ENCODE data around the gene ERFL.

Gene ERFL
- 1.7 reads per million in 2 donors for total RNA-seq

DNA sequence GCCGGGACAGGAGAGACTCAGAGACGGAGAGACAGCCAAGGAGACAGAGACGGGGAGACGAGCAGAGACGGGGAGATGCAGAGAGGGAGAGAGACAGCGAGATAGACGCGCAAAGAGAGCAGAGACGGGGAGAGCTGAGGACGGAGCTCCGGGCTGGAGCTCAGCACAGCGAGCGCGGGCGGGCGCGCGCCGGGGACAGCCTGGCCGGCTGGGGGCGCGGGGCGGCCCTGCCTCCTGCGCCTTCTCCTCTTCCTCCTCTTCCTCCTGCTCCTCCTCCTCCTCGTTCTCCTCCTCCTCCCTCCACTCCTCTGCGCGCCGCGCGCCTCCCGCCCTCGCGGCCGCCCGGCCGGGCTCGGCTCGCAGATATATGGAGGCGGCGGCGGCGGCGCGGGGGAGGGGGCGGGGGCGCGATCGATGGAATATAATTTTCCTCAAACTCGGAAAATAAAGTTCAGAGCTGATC is at the start of gene ERFL:
Gene ERFL, minus strand, starts transcription at position 229 of the 463 bp plus-strand sequence. CDS start 15,530 bp downstream, outside the sequence.
- no peak for DNase-seq

DNA sequence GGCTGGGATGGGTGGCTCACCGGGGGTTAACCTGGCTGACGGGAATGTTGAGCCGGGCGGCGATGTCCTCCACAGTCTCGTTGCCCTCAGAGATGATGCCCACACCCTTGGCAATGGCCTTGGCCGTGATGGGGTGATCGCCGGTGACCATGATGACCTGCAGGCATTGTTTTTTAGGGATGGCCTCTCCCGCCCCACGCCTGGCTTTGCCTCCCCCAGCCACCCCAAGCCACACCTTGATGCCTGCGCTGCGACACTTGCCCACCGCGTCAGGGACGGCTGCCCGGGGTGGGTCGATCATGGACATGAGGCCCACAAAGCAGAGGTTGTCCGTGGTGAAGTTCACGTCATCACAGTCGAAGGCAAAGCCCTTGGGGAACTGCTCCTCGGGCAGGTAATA is 49.7 kb upstream of the ERFL start:
- DNase-seq, result no peak

DNA sequence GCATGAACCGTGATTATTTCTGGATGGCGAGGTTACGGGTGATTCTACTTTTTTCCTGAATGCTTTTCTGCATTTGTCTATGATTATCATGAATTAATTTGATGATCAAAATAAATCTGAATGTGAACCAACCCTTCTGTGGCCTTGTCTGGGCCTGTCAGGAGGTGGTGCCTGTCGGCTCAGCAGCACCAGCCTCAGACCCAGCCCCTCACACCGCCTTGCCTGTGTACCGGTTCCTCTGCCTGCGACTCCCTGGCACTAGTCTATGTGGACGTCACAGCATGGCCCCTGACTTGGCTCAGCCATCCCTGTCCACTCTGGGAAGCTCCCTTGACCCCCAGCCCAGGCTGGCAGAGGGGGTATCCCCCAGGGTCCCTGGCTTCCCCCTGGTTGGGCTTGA is 46.4 kb upstream of the ERFL start:
- DNase-seq, result no peak

GRCh38 chr19:41971363-41971762 is 43.1 kb upstream of the ERFL start:
- no peak for DNase-seq

GRCh38 chr19:41969772-41970458 is 41.7 kb upstream of the ERFL start:
- no peak for DNase-seq

- no peak for DNase-seq
These were observed 40.7 kb upstream of the ERFL start for GRCh38 chr19:41968751-41969595.

- no peak for DNase-seq
These were observed 39.0 kb upstream of the ERFL start for GRCh38 chr19:41967054-41967783.

GRCh38 chr19:41965106-41965505 is 36.9 kb upstream of the ERFL start:
- DNase-seq, result no peak

- no peak for DNase-seq
These were observed 32.7 kb upstream of the ERFL start for GRCh38 chr19:41960973-41961372.

GRCh38 chr19:41959056-41960053 is 31.1 kb upstream of the ERFL start, which contains the start of gene RABAC1:
Gene RABAC1 (minus strand): TSS chr19:41959321. CDS start chr19:41959292, 29 bp downstream.
- peak; percentile 83 for DNase-seq

DNA sequence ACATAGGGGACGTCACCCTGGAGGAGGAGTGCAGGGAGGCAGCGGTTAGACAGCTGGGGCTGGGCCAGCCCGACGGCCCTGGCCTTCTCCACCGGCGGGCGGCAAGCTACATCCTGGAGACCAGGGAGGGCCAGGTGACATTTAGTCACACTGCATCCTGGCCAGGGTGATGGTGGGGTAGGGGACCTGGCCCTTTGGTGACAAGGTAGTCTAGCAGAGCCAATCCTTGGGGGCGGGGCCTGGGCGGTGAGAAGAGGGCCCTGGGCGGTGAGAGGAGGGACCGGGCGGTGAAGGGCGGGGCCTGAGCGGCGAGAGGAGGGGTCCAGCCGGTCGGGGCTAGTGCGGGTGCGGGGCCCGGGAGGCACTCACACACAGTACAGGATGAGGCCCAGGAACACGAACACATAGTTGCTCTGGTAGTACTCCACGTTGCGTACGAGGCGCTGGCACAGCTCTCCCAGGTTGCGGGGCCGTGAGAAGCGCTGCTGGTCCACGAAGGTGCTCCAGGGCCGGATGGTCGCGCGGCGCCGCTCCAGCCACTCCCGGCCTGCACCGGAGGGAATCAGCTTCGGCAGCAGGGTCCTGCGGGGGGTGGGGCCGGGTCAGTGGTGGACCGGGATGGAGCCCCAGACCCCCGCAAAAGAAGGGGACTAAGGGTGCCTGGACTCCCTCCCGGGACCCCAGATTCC is 30.3 kb upstream of the ERFL start:
- peak; percentile 81 for DNase-seq

DNA sequence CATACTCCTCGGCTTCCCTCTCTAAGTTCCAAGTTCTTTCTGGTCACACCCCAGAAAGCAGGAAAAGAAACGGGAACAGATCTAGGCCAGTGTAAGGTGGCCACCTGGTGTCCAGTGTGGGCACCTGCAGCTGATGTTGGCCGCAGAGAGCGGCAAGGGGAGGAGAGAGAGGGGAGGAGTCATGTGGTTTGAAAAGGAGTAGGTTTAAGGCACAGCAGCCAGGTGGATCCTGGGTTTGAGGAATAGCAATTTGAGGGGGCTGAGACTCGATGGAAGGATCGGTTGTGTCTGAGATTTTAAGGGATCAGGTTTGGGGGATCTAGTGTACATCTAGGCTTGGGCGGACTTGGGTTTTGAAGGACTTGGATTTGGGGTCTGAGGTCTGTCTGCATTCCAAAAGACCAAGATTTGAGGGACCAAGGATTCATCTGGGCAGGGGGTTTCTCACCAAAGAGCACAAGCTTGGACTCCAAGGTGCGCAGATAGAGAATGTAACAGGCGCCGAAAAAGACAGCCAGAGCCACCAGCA is 29.7 kb upstream of the ERFL start:
- no peak for DNase-seq

DNA sequence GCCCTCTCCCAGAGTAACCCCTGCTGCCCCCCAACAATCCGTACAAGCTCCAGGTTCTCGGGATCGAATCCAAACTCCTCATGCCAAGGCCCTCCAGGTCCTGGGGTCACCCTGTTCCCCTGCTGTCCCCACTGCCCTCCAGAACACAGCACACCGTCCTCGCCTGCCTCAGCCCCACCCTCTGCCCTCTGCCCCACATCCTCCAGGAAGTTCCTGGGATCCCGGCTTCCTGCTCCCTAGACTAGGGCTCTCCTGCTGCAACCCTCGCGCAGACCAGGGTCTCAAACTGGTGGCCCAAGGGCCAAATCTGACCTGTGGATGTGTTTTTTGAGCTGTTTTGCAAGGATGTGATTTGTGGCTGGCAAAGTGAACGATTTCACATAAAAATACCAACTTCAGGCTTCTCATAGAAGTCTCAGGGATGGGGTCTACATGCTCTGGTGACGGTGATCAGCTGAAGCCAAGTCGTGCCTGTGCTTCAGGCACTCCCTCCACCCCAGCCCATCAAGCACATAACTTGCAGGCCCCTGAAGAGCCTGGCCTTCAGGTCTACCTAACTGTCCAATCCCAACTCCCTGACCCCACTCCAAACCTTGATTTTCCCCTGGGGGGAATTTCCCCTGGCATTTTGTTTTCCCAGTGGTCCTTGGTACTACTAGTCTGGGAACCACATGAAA is 29.1 kb upstream of the ERFL start:
- DNase-seq, result no peak

DNA sequence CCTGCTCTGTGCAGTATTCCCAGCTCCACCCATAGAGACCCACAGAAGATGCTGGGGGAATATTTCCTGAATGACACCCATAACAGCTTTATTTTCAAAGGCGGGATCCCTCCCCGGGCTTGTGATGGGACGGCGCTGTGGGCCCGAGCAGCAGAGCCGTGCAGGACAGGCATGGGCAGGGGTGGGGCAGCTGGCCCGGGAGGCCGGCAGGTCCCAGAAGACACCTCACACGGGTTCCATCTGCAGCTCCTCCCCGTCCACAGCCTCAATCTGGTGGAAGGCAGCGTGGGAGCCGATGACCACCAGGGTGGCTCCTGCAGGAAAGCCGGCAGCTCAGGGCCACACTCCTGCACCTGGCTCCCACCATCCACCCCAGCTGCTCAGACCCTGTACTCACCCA is 28.4 kb upstream of the ERFL start:
- DNase-seq, result no peak

DNA sequence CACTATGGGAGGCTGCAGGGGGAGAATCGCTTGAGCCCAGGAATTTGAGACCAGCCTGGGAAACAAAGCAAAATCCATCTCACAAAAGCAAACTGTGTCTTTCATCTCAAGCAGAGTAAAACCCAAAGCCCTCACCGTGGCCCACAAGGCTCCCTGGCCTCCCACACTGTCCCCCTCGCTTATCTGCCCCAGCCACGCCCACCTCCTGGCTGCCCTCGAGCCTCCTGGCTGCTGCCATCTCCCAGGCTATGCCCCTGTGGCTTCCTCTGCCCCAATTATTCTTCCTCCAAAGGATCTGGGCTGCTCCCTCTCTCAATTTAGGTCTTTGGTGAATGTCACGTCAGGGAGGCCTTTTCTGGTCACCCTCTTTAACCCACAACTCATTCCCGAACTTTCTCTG is 27.3 kb upstream of the ERFL start:
- no peak for DNase-seq

DNA sequence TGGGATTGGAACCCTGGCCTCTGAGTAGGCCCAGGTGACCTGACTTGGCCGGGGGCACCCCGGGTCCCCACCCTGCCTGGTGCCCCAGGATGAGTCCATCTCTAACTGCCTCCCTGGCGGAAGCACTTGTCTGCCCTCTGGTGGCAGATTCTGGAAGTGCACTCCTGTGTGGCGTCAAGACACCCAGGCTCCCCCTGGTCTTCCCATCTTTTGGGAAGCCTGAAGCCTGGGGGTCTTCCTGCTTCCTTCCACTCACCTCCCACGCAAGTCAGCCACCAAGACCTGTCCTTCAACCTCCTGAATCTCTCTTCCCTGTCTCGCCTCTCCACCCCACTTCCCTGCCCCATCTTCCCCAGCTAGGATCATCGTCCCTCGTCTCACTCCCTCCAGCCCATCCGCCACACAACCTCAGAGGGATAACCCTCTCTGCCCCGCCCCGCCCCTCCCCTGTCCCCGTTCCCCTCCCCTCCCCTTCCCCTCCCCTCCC is 23.5 kb upstream of the ERFL start:
- peak; percentile 94 for DNase-seq

GRCh38 chr19:41947091-41947490 is 18.8 kb upstream of the ERFL start:
- DNase-seq, result no peak

GRCh38 chr19:41945135-41945766 is 17.0 kb upstream of the ERFL start:
- DNase-seq, result peak; percentile 81

DNA sequence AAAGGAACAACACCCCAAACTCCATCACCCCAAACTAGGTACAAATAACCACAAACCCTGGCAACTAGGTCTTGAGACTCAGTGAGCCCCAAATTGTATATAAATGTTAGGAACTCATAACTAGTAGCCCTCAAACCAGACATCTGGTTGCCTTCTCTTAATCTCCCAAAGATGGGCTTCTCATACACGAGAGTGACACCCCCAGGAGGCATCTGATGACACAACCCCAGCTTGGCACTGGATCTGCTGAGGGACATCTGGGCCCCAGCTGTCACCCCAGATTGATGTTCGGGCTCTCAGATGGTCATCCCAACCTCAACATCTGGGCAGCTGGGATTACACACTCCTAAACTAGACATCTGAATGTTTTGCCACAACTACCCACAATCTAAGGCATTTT is 16.1 kb upstream of the ERFL start:
- no peak for DNase-seq

Measured in T-helper 9 cell (primary cell).